Effector memory CD4-positive, alpha-beta T cell (primary cell): ENCODE measurements around the gene SMCHD1.

ENCODE experiments used
- DNase-seq, 3 donors: peaks; one replicate each; pipeline ENCODE4 v3.0.0-alpha.2; 2020
- H3K27ac ChIP-seq: 2 replicates; pipeline ENCODE4 v1.7.0; 2013; ENCODE audit warnings: mild to moderate bottlenecking, low read length, moderate library complexity; ENCODE audit not compliant: insufficient read depth, poor library complexity, severe bottlenecking
- H3K27me3 ChIP-seq: replicated peaks from 2 replicates; pipeline ENCODE4 v1.7.0; 2013; ENCODE audit warnings: mild to moderate bottlenecking, low read length; ENCODE audit not compliant: insufficient read depth, control insufficient read depth, poor library complexity, severe bottlenecking
- H3K36me3 ChIP-seq: 2 replicates; pipeline ENCODE4 v1.7.0; 2013; ENCODE audit warnings: mild to moderate bottlenecking, low read length, moderate library complexity; ENCODE audit not compliant: control insufficient read depth, insufficient read depth
- H3K4me1 ChIP-seq: 2 replicates; pipeline ENCODE4 v1.7.0; 2013; ENCODE audit warnings: low read length, mild to moderate bottlenecking; ENCODE audit not compliant: control insufficient read depth, insufficient read depth, poor library complexity, severe bottlenecking
- H3K4me3 ChIP-seq: 2 replicates; pipeline ENCODE4 v1.7.0; 2013; ENCODE audit warnings: low read length, low read depth, mild to moderate bottlenecking; ENCODE audit not compliant: insufficient read depth, poor library complexity, severe bottlenecking
- H3K9me3 ChIP-seq: 2 replicates; pipeline ENCODE4 v1.7.0; 2013; ENCODE audit warnings: mild to moderate bottlenecking, low read length, moderate library complexity; ENCODE audit not compliant: control insufficient read depth

SMCHD1 gene

GRCh38 chr18:2746274-2746673, 90.7 kb downstream of the SMCHD1 start:
- H3K36me3 ChIP-seq = peaks cover 82% of the 10 kb centered on the region
- H3K27me3 ChIP-seq = no peaks in the 10 kb centered on the region
- no peak for DNase-seq
- no peaks in the 10 kb centered on the region for H3K4me1 ChIP-seq
- no peak overlapping the region for H3K27ac ChIP-seq
- H3K9me3 ChIP-seq = no peaks in the 10 kb centered on the region
- no peak overlapping the region for H3K4me3 ChIP-seq

- H3K4me3 ChIP-seq = no peak overlapping the region
- no peaks in the 10 kb centered on the region for H3K27me3 ChIP-seq
- H3K4me1 ChIP-seq = no peaks in the 10 kb centered on the region
- peaks cover 43% of the 10 kb centered on the region for H3K36me3 ChIP-seq
- DNase-seq = no peak
- no peak overlapping the region for H3K27ac ChIP-seq
- no peaks in the 10 kb centered on the region for H3K9me3 ChIP-seq
Observed at GRCh38 chr18:2758309-2758708, 102.8 kb downstream of the SMCHD1 start.

GRCh38 chr18:2774669-2775068, 119.1 kb downstream of the SMCHD1 start:
- DNase-seq = no peak
- Histone ChIP-seq H3K4me1 (no peaks in the 10 kb centered on the region), H3K9me3 (no peaks in the 10 kb centered on the region), H3K27ac (no peak overlapping the region), H3K36me3 (peaks cover 90% of the 10 kb centered on the region), H3K27me3 (no peaks in the 10 kb centered on the region), H3K4me3 (no peak overlapping the region)

- DNase-seq = no peak
- Histone ChIP-seq H3K27me3 (no peaks in the 10 kb centered on the region), H3K4me3 (no peak overlapping the region), H3K4me1 (no peaks in the 10 kb centered on the region), H3K9me3 (no peaks in the 10 kb centered on the region), H3K36me3 (peaks cover 84% of the 10 kb centered on the region), H3K27ac (no peak overlapping the region)
Observed at GRCh38 chr18:2776601-2777000, 121.1 kb downstream of the SMCHD1 start.

- Histone ChIP-seq H3K4me1 (no peaks in the 10 kb centered on the region), H3K36me3 (peaks cover 81% of the 10 kb centered on the region), H3K27me3 (no peaks in the 10 kb centered on the region), H3K9me3 (no peaks in the 10 kb centered on the region), H3K4me3 (no peak overlapping the region), H3K27ac (no peak overlapping the region)
- no peak for DNase-seq
Observed at GRCh38 chr18:2777241-2777640, 121.7 kb downstream of the SMCHD1 start.

- H3K27ac ChIP-seq = no peak overlapping the region
- no peak overlapping the region for H3K4me3 ChIP-seq
- peaks cover 76% of the 10 kb centered on the region for H3K36me3 ChIP-seq
- H3K9me3 ChIP-seq = no peaks in the 10 kb centered on the region
- no peak for DNase-seq
- no peaks in the 10 kb centered on the region for H3K4me1 ChIP-seq
- no peaks in the 10 kb centered on the region for H3K27me3 ChIP-seq
Observed at GRCh38 chr18:2780750-2781149, 125.2 kb downstream of the SMCHD1 start.

- Histone ChIP-seq H3K4me1 (no peaks in the 10 kb centered on the region), H3K9me3 (no peaks in the 10 kb centered on the region), H3K4me3 (no peak overlapping the region), H3K27ac (no peak overlapping the region), H3K36me3 (peaks cover 61% of the 10 kb centered on the region), H3K27me3 (no peaks in the 10 kb centered on the region)
- DNase-seq = no peak
Observed at GRCh38 chr18:2787225-2787624, 131.7 kb downstream of the SMCHD1 start.

GRCh38 chr18:2792395-2792794, 136.9 kb downstream of the SMCHD1 start:
- Histone ChIP-seq H3K27me3 (no peaks in the 10 kb centered on the region), H3K4me3 (no peak overlapping the region), H3K36me3 (peaks cover 56% of the 10 kb centered on the region), H3K27ac (no peak overlapping the region), H3K9me3 (no peaks in the 10 kb centered on the region), H3K4me1 (no peaks in the 10 kb centered on the region)
- no peak for DNase-seq

GRCh38 chr18:2794159-2794558, 138.6 kb downstream of the SMCHD1 start:
- no peaks in the 10 kb centered on the region for H3K4me1 ChIP-seq
- no peak overlapping the region for H3K27ac ChIP-seq
- no peaks in the 10 kb centered on the region for H3K9me3 ChIP-seq
- no peaks in the 10 kb centered on the region for H3K27me3 ChIP-seq
- no peak overlapping the region for H3K4me3 ChIP-seq
- no peak for DNase-seq
- peaks cover 53% of the 10 kb centered on the region for H3K36me3 ChIP-seq

- Histone ChIP-seq H3K27ac (no peak overlapping the region), H3K9me3 (no peaks in the 10 kb centered on the region), H3K4me3 (no peak overlapping the region), H3K27me3 (no peaks in the 10 kb centered on the region), H3K4me1 (no peaks in the 10 kb centered on the region), H3K36me3 (peaks cover 58% of the 10 kb centered on the region)
- no peak for DNase-seq
Observed at GRCh38 chr18:2797951-2798350, 142.4 kb downstream of the SMCHD1 start.

GRCh38 chr18:2799369-2799768, 143.8 kb downstream of the SMCHD1 start:
- H3K27me3 ChIP-seq = no peaks in the 10 kb centered on the region
- H3K36me3 ChIP-seq = peaks cover 49% of the 10 kb centered on the region

More at GRCh38 chr18:2799369-2799768, 143.8 kb downstream of the SMCHD1 start:
- Histone ChIP-seq H3K9me3 (no peaks in the 10 kb centered on the region), H3K4me3 (no peak overlapping the region), H3K4me1 (no peaks in the 10 kb centered on the region), H3K27ac (no peak overlapping the region)
- DNase-seq = no peak
